Measurements from ENCODE around the gene DPP3.

DNA sequence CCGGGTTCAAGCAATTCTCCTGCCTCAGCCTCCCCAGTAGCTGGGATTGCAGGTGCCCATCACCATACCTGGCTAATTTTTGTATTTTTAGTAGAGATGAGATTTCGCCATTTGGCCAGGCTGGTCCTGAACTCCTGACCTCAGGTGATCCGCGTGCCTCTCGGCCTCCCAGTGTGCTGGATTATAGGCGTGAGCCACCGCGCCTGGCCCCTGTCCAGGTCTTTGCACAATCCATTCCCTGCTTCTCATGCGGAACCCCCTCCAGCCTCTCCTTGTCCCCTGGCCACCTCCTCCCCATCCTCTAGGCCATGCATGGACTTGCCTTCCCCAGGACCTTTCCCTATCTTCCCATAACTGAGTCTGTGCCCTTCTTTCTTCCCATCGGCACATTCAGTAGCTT lies 8.7 kb downstream of the DPP3 start:
- no peak for TF ChIP-seq CTCF (IDR thresholded peaks at IDR 0.05; ENCODE audit: low read depth, low read length)
- no peak for TF ChIP-seq MYC (IDR thresholded peaks at IDR 0.05; ENCODE audit: low read depth, low read length)
- TF ChIP-seq POLR2A (IDR thresholded peaks at IDR 0.05; ENCODE audit: extremely low read depth, insufficient read length), result no peak
- TF ChIP-seq, protein P1, sequence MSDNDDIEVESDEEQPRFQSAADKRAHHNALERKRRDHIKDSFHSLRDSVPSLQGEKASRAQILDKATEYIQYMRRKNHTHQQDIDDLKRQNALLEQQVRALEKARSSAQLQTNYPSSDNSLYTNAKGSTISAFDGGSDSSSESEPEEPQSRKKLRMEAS (IDR thresholded peaks at IDR 0.05; ENCODE audit: low read depth, low read length), result no peak

Data from NB4 (cell line).